Astrocyte (in vitro differentiated cells and primary cell): Measurements from ENCODE around the gene PODNL1.

Source experiments
- EZH2 ChIP-seq: IDR thresholded peaks from 2 replicates; pipeline ENCODE4 v1.6.1; 2012; ENCODE audit warnings: mild to moderate bottlenecking, low read length, inconsistent platforms; ENCODE audit not compliant: insufficient read depth
- TF ChIP-seq, protein P1 (sequence below): IDR thresholded peaks from 2 replicates; pipeline ENCODE4 v1.5.1; 2011; ENCODE audit warnings: low read depth, mild to moderate bottlenecking, inconsistent platforms, low read length, moderate library complexity; ENCODE audit not compliant: insufficient read depth

DNA sequence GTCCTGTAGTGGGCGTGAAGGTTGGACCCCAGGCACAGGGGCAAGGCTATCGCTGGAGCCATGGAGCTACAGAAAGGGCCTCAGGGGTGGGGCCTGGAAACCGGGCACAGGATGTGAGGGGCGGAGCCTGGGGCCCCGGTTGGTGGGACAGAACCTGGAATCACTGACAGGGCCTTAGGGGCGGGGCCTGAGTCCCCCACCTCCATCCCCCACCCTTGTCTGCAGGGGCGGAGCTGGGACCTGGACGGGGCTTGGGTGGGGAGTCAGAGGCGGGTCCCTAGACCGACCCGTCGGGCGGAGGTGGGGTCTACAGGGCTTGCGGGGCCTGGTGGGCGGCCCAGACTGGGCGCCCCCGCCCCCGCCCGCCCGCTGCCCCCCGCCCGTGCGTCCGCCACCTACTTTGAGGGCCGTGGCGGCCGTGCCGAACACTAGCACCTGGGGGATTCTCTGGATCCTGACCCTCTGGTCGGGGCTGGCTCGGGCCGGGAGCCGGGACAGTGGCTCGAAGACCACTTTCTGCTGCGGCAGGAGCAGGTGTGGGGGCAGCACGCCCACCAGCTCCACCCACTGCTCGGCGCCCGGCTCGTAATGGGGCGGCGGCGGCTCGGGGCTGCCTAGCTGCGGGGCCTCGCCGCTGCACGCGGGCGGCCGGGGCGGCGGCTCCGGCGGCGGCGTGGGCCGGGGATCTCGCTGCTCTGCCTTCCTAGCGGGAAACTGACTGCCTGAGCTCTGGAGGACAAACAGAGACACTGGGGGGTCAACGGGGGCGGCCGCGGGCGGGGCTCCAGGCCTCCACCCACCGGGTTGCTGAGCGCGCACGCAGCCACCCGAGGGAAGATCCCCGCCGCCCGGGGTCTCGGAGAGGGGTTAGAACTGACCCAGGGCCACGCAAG is 40.4 kb upstream of the PODNL1 start:
- TF ChIP-seq EZH2 = no peak
- TF ChIP-seq, protein P1, sequence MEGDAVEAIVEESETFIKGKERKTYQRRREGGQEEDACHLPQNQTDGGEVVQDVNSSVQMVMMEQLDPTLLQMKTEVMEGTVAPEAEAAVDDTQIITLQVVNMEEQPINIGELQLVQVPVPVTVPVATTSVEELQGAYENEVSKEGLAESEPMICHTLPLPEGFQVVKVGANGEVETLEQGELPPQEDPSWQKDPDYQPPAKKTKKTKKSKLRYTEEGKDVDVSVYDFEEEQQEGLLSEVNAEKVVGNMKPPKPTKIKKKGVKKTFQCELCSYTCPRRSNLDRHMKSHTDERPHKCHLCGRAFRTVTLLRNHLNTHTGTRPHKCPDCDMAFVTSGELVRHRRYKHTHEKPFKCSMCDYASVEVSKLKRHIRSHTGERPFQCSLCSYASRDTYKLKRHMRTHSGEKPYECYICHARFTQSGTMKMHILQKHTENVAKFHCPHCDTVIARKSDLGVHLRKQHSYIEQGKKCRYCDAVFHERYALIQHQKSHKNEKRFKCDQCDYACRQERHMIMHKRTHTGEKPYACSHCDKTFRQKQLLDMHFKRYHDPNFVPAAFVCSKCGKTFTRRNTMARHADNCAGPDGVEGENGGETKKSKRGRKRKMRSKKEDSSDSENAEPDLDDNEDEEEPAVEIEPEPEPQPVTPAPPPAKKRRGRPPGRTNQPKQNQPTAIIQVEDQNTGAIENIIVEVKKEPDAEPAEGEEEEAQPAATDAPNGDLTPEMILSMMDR = no peak
